Measurements from ENCODE around the gene TMEM240. TPM values are rescaled to one million over a fixed set of nuclear protein-coding genes. Genes with fewer than 3 reads are reported as not detected.

The TMEM240 gene
- total RNA-seq, 2 experiments from 2014 or later, result 0.42 to 0.46 TPM

GRCh38 chr1:1547011-1547410, 6.6 kb upstream of the TMEM240 start:
- intact Hi-C loops (cut with DNase I, micrococcal nuclease), result no loop called here

DNA sequence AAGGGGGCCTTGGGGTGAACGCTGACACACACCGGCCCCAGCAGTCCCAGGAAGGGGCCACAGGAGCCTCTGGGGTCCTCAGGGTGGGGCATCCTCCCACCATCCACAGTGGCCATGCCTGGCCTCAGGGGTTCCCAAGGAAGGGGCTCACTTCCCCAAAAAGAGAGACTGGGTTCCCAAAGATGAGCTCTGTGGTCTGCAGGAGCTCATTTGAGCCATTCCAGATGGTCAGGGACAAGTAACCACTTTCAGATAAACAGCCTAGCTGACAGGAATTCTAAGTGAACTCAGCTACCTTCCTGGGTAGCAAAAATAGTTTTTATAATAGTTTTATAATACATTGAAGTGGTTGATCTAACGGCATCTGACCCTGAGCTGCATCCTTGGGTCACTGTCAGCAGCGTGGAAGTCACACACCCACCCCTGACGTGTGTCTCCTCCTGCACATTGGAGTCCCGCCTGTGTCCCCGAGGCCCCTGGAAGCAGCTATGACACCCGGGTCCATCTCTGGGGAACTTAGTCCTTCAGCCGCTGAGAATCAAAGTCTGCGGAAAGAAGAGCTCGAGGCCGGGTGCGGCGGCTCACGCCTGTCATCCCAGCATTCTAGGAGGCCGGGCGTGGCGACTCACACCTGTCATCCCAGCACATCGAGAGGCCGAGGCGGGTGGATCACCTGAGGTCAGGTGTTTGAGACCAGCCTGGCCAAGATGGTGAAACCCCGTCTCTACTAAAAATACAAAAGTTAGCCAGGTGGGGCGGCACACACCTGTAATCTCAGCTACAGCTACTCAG, 5.7 kb upstream of the TMEM240 start:
- CTCF ChIA-PET, result interaction anchor here (0.7 to 1.1 kb wide), 2 partner anchors 45 to 69 kb away, joined by 3 to 4 read pairs; partner anchors contain the start of gene MIB2
- ATAC-seq, result no peak
- POLR2A ChIA-PET, result interaction anchor here (0.6 kb wide), 1 partner anchor 587 kb away, joined by 3 read pairs; no protein-coding TSS in a partner anchor
- Mint-ChIP-seq H3K36me3 (ENCODE audit: low read depth) (peaks cover 10% of the 10 kb centered on the region), H3K27me3 (no peaks in the 10 kb centered on the region), H3K27ac (no peak overlapping the region), H3K4me3 (no peak overlapping the region), H3K9me3 (ENCODE audit: low read depth) (no peaks in the 10 kb centered on the region), H3K4me1 (no peaks in the 10 kb centered on the region)
- DNase-seq, result no peak
- intact Hi-C loops (cut with DNase I, micrococcal nuclease), result no loop called here

More at GRCh38 chr1:1547011-1547410, 6.6 kb upstream of the TMEM240 start:
- Mint-ChIP-seq H3K4me3 (no peak overlapping the region), H3K4me1 (no peaks in the 10 kb centered on the region), H3K36me3 (ENCODE audit: low read depth) (peaks cover 5% of the 10 kb centered on the region), H3K27me3 (no peaks in the 10 kb centered on the region), H3K9me3 (ENCODE audit: low read depth) (no peaks in the 10 kb centered on the region), H3K27ac (no peak overlapping the region)
- ChIA-PET CTCF (interaction anchor here (1.1 kb wide), 1 partner anchor 68 kb away, joined by 4 read pairs; the partner anchor contains the start of gene MIB2), POLR2A (interaction anchor here (0.6 kb wide), 1 partner anchor 318 kb away, joined by 5 read pairs; no protein-coding TSS in a partner anchor)
- no peak for DNase-seq
- ATAC-seq, result no peak

- Mint-ChIP-seq H3K36me3 (ENCODE audit: low read depth) (peaks cover 10% of the 10 kb centered on the region), H3K27me3 (no peaks in the 10 kb centered on the region), H3K9me3 (ENCODE audit: low read depth) (no peaks in the 10 kb centered on the region), H3K27ac (no peak overlapping the region), H3K4me3 (no peak overlapping the region), H3K4me1 (no peaks in the 10 kb centered on the region)
- intact Hi-C loops (cut with DNase I, micrococcal nuclease), result no loop called here
- CTCF ChIA-PET, result no interaction called here
- ATAC-seq (no peak), DNase-seq (no peak)
- POLR2A ChIA-PET, result no interaction called here
Observed at GRCh38 chr1:1544544-1544943, 4.1 kb upstream of the TMEM240 start.

GRCh38 chr1:1543706-1544099, 3.3 kb upstream of the TMEM240 start:
- ATAC-seq, result no peak
- H3K4me1 Mint-ChIP-seq, result no peaks in the 10 kb centered on the region
- H3K4me3 Mint-ChIP-seq, result no peak overlapping the region
- intact Hi-C loops (cut with DNase I, micrococcal nuclease), result no loop called here
- H3K27ac Mint-ChIP-seq, result no peak overlapping the region
- ChIA-PET POLR2A (no interaction called here), CTCF (no interaction called here)
- no peak for DNase-seq
- H3K36me3 Mint-ChIP-seq (ENCODE audit: low read depth), result peaks cover 10% of the 10 kb centered on the region
- H3K27me3 Mint-ChIP-seq, result no peaks in the 10 kb centered on the region
- no peaks in the 10 kb centered on the region for H3K9me3 Mint-ChIP-seq (ENCODE audit: low read depth)

- peak; percentile 50 for DNase-seq
- no peak overlapping the region for H3K27ac Mint-ChIP-seq
- CTCF ChIA-PET, result no interaction called here
- POLR2A ChIA-PET, result no interaction called here
- no peaks in the 10 kb centered on the region for H3K4me1 Mint-ChIP-seq
- no peak for ATAC-seq
- H3K9me3 Mint-ChIP-seq (ENCODE audit: low read depth), result no peaks in the 10 kb centered on the region
- peaks cover 10% of the 10 kb centered on the region for H3K36me3 Mint-ChIP-seq (ENCODE audit: low read depth)
- intact Hi-C loops (cut with DNase I, micrococcal nuclease), result no loop called here
- no peak overlapping the region for H3K4me3 Mint-ChIP-seq
- no peaks in the 10 kb centered on the region for H3K27me3 Mint-ChIP-seq
Observed at GRCh38 chr1:1542766-1543705, 2.6 kb upstream of the TMEM240 start.

GRCh38 chr1:1541956-1542765, 1.7 kb upstream of the TMEM240 start:
- no peak overlapping the region for H3K27ac Mint-ChIP-seq
- no peaks in the 10 kb centered on the region for H3K4me1 Mint-ChIP-seq
- no peaks in the 10 kb centered on the region for H3K9me3 Mint-ChIP-seq (ENCODE audit: low read depth)
- CTCF ChIA-PET, result no interaction called here
- intact Hi-C loops (cut with DNase I, micrococcal nuclease), result no loop called here
- no peak for DNase-seq
- peaks cover 10% of the 10 kb centered on the region for H3K36me3 Mint-ChIP-seq (ENCODE audit: low read depth)
- ATAC-seq, result no peak
- H3K27me3 Mint-ChIP-seq, result no peaks in the 10 kb centered on the region
- POLR2A ChIA-PET, result interaction anchor here (0.6 kb wide), 1 partner anchor 29 kb away, joined by 4 read pairs; no protein-coding TSS in a partner anchor
- H3K4me3 Mint-ChIP-seq, result no peak overlapping the region

DNA sequence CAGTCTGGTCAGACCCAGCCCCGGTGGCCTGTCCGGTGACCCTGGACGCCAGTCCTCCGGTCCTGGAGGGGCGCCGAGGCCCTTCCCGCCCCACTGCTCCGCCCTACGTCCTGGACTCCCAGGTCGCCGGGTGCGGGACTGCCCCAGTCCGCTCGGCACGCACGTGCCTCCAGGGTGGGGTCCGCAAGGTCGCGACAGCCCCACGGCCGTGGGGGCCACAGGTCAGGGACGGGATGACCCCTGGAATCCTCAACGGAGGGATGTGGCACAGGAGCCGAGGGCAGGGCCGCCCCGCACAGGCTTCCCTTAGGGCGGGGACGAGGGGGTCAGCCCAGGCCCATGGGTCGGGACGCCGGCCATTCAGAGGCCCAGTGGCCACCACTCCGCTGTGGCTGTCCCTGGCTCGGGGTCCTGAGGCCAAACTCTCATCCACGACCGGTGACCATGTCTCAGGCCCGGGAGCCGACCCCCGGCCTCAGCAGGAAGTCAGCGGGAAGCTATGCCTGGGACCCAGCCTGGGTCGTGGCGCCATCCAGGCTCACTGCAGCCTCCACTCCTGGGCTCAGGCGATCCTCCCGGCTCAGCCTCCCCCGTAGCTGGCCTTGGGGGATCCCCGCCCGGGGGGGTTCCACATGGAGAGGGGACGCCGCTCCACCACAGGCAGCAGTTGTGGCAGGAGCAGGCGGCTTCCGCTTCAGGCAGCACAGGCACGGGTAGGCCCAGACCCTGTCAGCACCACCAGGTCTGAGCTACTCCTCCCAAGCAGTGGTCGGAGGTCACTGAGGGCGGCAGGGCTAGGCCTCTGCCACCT, 599 bp upstream of the TMEM240 start:
- ChIA-PET POLR2A (no interaction called here), CTCF (no interaction called here)
- H3K27ac Mint-ChIP-seq, result no peak overlapping the region
- intact Hi-C loops (cut with DNase I, micrococcal nuclease), result no loop called here
- ATAC-seq (no peak), DNase-seq (no peak)
- no peaks in the 10 kb centered on the region for H3K4me1 Mint-ChIP-seq
- H3K4me3 Mint-ChIP-seq, result peak overlapping the region; percentile 30
- H3K27me3 Mint-ChIP-seq, result no peaks in the 10 kb centered on the region
- H3K9me3 Mint-ChIP-seq (ENCODE audit: low read depth), result no peaks in the 10 kb centered on the region
- H3K36me3 Mint-ChIP-seq (ENCODE audit: low read depth), result peaks cover 10% of the 10 kb centered on the region

GRCh38 chr1:1539310-1540089, 924 bp downstream of the TMEM240 start:
- no peak for DNase-seq
- no peaks in the 10 kb centered on the region for H3K27me3 Mint-ChIP-seq
- no peak for ATAC-seq
- H3K4me3 Mint-ChIP-seq, result peak overlapping the region; percentile 32
- CTCF ChIA-PET, result no interaction called here
- no peaks in the 10 kb centered on the region for H3K9me3 Mint-ChIP-seq (ENCODE audit: low read depth)
- POLR2A ChIA-PET, result no interaction called here
- intact Hi-C loops (cut with DNase I, micrococcal nuclease), result no loop called here
- peaks cover 10% of the 10 kb centered on the region for H3K36me3 Mint-ChIP-seq (ENCODE audit: low read depth)
- no peak overlapping the region for H3K27ac Mint-ChIP-seq
- H3K4me1 Mint-ChIP-seq, result no peaks in the 10 kb centered on the region

DNA sequence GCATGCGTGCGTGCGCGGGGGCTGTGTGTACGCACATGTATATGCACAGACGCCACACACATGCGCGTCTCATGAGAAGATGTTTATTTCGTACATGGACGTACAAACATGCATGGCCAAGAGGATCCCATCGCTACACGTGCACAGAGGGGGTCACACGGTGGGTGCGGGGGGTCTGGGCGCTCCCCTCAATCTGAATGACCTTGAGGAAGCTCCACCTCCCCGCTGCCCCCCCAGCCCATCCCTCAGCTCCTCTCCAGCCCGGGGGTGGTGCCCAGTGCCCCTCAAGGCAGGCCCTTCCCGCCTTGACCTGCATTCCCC, 1.5 kb downstream of the TMEM240 start:
- ChIA-PET POLR2A (no interaction called here), CTCF (no interaction called here)
- Mint-ChIP-seq H3K27ac (no peak overlapping the region), H3K27me3 (no peaks in the 10 kb centered on the region), H3K4me1 (no peaks in the 10 kb centered on the region), H3K9me3 (ENCODE audit: low read depth) (no peaks in the 10 kb centered on the region), H3K36me3 (ENCODE audit: low read depth) (peaks cover 10% of the 10 kb centered on the region), H3K4me3 (no peak overlapping the region)
- ATAC-seq (no peak), DNase-seq (no peak)
- intact Hi-C loops (cut with DNase I, micrococcal nuclease), result no loop called here

DNA sequence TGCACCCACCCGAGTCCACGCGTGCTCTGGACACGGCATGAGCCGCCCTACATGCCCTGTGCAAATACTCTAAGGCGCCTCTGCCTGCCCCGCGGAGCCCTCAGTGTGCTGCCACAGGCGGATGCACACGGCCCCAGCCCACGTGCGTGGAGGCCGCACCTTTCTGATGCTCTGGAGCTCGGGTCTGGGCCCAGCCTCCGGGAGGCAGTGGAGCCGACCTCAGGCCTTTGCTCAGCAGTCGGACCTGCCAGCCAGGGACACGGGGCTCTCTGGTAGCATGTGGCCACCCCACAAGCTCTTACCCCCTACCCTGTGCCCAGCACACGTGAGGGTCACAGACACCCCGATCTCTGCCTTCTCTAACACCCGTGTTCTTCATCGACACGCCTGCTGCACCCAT, 2.1 kb downstream of the TMEM240 start:
- H3K36me3 Mint-ChIP-seq (ENCODE audit: low read depth), result peaks cover 10% of the 10 kb centered on the region
- no peak overlapping the region for H3K4me3 Mint-ChIP-seq

More for the DNA sequence above, 2.1 kb downstream of the TMEM240 start:
- intact Hi-C loops (cut with DNase I, micrococcal nuclease), result no loop called here
- H3K9me3 Mint-ChIP-seq (ENCODE audit: low read depth), result no peaks in the 10 kb centered on the region
- ChIA-PET POLR2A (no interaction called here), CTCF (no interaction called here)
- H3K27me3 Mint-ChIP-seq, result no peaks in the 10 kb centered on the region
- no peak overlapping the region for H3K27ac Mint-ChIP-seq
- H3K4me1 Mint-ChIP-seq, result no peaks in the 10 kb centered on the region
- no peak for DNase-seq
- no peak for ATAC-seq

Measured in activated CD4-positive, alpha-beta T cell treated with anti-CD3 and anti-CD28 coated beads for 36 hours (primary cell).